ENCODE results near the gene PEAK1. TPM values are rescaled to one million over a fixed set of nuclear protein-coding genes. Genes with fewer than 3 reads are reported as not detected.
"Not testable (repeated sequence)": the region's sequence is repeated elsewhere in the genome, so short reads cannot be mapped to it uniquely, and the experiment has no call there.

The PEAK1 gene
- polyA plus RNA-seq, 1 experiment, result 40.7 TPM

DNA sequence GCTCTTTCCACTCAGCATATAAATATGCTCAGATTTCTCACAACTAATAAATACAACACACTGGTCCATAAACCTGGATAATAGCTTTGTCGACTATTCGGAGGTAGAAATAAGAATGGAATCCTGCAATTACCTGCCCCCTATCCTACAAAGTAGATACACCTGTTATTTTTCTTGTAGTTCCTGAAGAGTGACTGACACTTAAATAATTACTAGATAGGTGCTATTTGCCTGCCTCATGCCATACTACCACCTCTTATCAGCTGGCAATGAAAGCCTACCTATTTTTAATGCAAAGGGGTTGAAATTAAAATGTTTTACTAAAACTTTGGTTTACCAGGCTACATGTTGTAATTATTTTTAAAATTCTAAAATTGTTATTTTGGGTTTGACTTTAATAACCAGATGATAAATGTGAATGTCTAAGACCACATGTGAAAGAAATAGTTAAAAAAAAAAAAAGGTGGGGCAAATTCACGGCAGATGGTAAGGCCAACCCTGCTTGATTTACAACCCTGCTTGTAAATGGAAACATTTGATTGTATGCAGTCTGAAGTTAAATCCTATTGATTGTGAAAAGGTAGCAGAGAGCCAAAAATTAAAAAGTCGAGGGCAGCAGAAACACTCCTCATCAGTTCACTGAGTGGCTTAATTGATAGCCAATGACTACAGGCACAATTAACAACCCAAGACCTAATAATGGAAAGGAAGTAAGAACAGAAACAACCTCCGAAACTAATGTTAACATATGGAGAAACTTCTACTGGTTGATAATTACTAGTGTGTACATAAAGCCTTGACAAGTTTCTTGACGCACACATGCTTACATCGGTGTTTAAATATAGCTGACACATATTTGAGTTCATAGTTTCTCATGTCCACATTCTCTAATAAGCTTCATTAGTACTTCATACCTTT is 8.9 kb downstream of the PEAK1 start:
- no peak overlapping the region for H3K4me3 ChIP-seq (ENCODE audit: low read depth, low read length)
- TF ChIP-seq, protein P1, sequence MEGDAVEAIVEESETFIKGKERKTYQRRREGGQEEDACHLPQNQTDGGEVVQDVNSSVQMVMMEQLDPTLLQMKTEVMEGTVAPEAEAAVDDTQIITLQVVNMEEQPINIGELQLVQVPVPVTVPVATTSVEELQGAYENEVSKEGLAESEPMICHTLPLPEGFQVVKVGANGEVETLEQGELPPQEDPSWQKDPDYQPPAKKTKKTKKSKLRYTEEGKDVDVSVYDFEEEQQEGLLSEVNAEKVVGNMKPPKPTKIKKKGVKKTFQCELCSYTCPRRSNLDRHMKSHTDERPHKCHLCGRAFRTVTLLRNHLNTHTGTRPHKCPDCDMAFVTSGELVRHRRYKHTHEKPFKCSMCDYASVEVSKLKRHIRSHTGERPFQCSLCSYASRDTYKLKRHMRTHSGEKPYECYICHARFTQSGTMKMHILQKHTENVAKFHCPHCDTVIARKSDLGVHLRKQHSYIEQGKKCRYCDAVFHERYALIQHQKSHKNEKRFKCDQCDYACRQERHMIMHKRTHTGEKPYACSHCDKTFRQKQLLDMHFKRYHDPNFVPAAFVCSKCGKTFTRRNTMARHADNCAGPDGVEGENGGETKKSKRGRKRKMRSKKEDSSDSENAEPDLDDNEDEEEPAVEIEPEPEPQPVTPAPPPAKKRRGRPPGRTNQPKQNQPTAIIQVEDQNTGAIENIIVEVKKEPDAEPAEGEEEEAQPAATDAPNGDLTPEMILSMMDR (IDR thresholded peaks at IDR 0.05; ENCODE audit: insufficient read depth, low read depth, low read length), result no peak
- ChIA-PET POLR2A (interaction anchor here (0.5 kb wide), 1 partner anchor 34 kb away, joined by 3 read pairs; no protein-coding TSS in a partner anchor), CTCF (interaction anchor here (0.7 to 1.5 kb wide), 2 partner anchors 9 to 388 kb away, joined by 3 read pairs; no protein-coding TSS in a partner anchor)
- no peaks in the 10 kb centered on the region for H3K27me3 ChIP-seq (ENCODE audit: control insufficient read depth, insufficient read depth, low read length)
- H3K36me3 ChIP-seq (ENCODE audit: control insufficient read depth, insufficient read depth, low read length), result no peaks in the 10 kb centered on the region
- no peak for DNase-seq (ENCODE audit: low read depth)

DNA sequence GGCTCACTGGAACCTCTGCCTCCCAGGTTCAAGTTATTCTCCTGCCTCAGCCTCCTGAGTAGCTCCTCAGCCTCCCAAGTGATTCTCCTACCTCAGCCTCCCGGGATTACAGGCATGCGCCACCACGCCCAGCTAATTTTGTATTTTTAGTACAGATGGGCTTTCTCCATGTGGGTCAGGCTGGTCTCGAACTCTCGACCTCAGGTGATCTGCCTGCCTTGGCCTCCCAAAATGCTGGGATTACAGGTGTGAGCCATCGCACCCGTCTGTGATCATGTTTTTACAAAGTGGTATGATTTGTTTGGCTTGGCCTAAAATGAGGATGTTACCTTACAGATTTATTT is 9.8 kb downstream of the PEAK1 start:
- DNase-seq (ENCODE audit: low read depth); POLR2A ChIA-PET; H3K27me3 ChIP-seq (ENCODE audit: control insufficient read depth, insufficient read depth, low read length); H3K36me3 ChIP-seq (ENCODE audit: control insufficient read depth, insufficient read depth, low read length); H3K4me3 ChIP-seq (ENCODE audit: low read depth, low read length): not testable (repeated sequence)
- CTCF ChIA-PET, result interaction anchor here (1.5 kb wide), 2 partner anchors 18 to 387 kb away, joined by 3 read pairs; no protein-coding TSS in a partner anchor

DNA sequence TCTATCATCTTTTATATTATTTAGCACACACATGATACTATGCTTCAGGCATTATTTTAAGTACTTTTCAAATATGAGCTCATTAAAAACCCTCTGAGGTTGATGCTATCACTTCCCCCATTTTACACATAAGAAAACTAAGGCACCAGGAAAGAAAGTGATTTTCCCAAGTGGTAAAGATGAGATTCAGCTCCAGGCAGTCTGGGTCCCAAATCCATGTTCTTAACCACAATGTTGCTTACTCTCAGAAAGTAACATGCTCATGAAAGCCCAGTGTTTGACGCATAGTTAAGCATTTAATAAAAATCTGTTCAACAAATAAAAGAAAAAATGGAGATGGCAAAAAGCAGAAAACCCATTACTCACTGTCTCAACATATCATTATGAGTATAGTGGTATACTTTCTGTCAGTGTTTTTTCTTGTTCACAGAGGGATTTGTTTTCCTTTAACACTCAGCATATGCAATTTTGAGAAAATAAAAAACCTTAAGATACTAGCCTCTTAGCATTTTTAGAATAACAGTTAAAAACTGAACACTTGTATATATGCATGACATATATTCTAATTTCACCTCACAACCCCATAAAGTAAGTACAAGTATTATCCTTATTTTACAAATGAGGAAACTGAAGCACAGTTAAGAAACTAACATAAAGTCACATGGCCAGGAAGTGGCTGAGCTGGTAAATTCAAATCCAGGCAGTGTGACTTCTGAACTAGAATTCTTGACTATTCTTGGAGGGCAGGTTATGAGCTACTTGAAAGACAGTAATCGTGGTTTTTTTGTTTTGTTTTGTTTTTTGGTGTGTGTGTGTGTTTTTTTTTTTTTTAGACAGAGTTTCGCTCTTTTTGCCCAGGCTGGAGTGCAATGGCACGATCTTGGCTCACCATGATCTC is 10.4 kb downstream of the PEAK1 start:
- Histone ChIP-seq H3K4me3 (ENCODE audit: low read depth, low read length) (no peak overlapping the region), H3K27me3 (ENCODE audit: control insufficient read depth, insufficient read depth, low read length) (no peaks in the 10 kb centered on the region), H3K36me3 (ENCODE audit: control insufficient read depth, insufficient read depth, low read length) (no peaks in the 10 kb centered on the region)
- ChIA-PET POLR2A (no interaction called here), CTCF (interaction anchor here (0.9 to 1.5 kb wide), 2 partner anchors 18 to 113 kb away, joined by 3 read pairs; no protein-coding TSS in a partner anchor)
- DNase-seq (ENCODE audit: low read depth), result no peak
- TF ChIP-seq, protein P1 (IDR thresholded peaks at IDR 0.05; ENCODE audit: insufficient read depth, low read depth, low read length), result no peak

DNA sequence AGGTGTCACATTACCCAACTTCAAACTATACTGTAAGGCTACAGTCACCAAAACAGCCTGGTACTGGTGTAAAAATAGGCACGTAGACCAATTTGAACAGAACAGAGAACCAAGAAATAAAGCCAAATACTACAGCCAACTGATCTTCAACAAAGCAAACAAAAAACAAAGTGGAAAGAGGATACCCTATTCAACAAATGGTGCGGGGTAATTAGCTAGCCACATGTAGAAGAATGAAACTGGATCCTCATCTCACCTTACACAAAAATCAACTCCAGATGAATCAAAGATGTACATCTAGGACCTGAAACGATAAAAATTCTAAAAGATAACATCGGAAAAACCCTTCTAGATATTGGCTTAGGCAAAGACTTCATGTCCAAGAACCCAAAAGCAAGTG is 13.1 kb downstream of the PEAK1 start:
- H3K36me3 ChIP-seq (ENCODE audit: control insufficient read depth, insufficient read depth, low read length), result no peaks in the 10 kb centered on the region
- H3K4me3 ChIP-seq (ENCODE audit: low read depth, low read length), result no peak overlapping the region
- no peaks in the 10 kb centered on the region for H3K27me3 ChIP-seq (ENCODE audit: control insufficient read depth, insufficient read depth, low read length)
- CTCF ChIA-PET, result interaction anchor here (1.0 kb wide), 1 partner anchor 136 kb away, joined by 4 read pairs; no protein-coding TSS in a partner anchor
- TF ChIP-seq, protein P1 (IDR thresholded peaks at IDR 0.05; ENCODE audit: insufficient read depth, low read depth, low read length), result no peak
- POLR2A ChIA-PET, result no interaction called here
- no peak for DNase-seq (ENCODE audit: low read depth)

DNA sequence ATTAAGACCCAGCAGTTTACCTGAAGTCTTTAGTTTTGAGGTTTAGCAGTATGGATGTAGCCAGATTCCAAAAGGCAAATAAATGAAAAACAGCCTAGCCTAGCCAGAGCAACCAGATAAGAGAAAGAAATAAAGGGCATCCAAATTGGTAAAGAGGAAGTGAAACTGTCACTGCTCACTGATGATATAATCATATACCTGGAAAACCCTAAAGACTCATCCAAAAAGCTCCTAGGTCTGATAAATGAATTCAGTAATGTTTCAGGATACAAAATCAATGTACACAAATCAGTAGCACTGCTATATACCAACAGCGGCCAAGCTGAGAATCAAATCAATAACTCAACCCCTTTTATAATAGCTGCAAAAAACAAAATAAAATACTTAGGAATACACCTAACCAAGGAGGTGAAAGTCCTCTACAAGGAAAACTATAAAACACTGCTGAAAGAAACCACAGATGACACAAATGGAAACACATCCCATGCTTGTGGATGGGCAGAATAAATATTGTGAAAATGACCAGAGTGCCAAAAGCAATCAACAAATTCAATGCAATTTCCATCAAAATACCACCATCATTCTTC is 13.6 kb downstream of the PEAK1 start:
- DNase-seq (ENCODE audit: low read depth); H3K36me3 ChIP-seq (ENCODE audit: control insufficient read depth, insufficient read depth, low read length); H3K27me3 ChIP-seq (ENCODE audit: control insufficient read depth, insufficient read depth, low read length); H3K4me3 ChIP-seq (ENCODE audit: low read depth, low read length); POLR2A ChIA-PET: not testable (repeated sequence)
- CTCF ChIA-PET, result interaction anchor here (0.8 to 1.0 kb wide), 2 partner anchors 41 to 137 kb away, joined by 4 to 7 read pairs; no protein-coding TSS in a partner anchor
